HG03135 (cell line): ENCODE data around the gene CDH4.

Experiments used
- ATAC-seq: cut with Tn5 transposase; IDR thresholded peaks from one replicate; pipeline ENCODE4 v1.9.1; 2021; ENCODE audit warnings: mild to moderate bottlenecking, moderate library complexity; ENCODE audit not compliant: unreplicated experiment

CDH4 gene

GRCh38 chr20:61434341-61434781 is 182.3 kb downstream of the CDH4 start:
- no peak for ATAC-seq

- ATAC-seq = no peak
These were observed 183.2 kb downstream of the CDH4 start for GRCh38 chr20:61435184-61435822.

GRCh38 chr20:61435823-61436220 is 183.8 kb downstream of the CDH4 start:
- no peak for ATAC-seq

DNA sequence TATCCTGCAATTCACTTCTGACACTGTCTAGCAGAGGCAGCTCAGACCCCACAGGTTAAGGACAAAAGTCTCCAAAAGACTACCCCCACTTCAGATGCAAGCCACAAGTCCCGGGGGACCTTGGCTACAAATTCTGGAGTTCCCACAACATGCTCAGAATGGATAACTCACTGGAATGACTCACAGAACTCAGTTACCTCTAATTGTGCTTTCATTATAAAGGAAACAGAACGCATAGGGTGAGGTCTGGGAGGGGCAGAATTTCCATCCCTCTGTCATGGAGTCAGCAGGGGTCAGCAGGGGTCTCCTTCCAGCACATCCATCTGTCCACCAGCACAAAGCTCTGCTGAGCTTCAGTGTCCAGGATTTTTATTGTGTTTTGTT is 184.2 kb downstream of the CDH4 start:
- ATAC-seq = no peak

- no peak for ATAC-seq
These were observed 184.7 kb downstream of the CDH4 start for GRCh38 chr20:61436667-61437279.

DNA sequence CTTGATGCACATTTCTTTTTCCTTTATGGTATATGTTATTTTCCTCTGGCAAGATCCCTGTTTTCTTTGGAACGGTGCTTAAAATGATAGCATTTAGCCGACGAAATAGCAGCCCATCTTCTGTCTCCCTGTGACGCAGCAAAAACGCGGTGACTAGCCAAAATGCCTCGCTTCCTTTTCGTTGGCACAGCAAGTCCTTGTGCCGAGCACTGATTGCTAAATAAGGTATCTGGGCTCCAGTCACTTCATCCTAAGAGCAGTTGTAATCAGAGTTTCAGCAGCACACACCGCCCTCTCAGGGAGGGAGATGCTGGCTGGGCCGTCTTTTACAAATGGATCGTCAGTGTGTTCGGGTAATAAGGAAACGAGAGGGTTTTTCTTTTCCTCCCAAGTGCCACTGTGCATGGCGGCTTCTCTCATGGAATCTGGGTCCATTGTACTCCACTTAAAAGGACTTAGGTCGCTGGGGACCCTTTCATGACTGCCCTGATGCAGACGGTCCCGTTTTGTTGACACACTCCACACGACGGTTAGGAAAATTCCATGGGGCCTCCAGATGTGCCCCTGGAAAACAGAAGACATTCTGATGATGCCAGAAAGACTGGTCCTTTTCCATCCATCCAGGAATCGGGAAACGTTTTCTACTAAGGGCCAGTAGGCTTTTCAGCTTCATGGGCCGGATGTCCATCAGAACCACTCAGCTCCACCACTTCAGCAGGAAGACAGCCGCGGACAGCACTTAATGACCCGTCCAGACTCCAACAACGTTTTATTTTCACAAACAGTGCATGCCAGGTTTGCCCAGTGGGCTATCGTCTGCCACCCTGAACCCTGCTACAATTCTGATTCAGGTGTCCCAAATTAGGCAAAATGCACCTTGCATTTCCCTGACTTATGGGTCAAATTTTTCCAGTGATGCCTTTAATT is 185.5 kb downstream of the CDH4 start:
- ATAC-seq = no peak

- no peak for ATAC-seq
These were observed 186.2 kb downstream of the CDH4 start for GRCh38 chr20:61438285-61438684.

DNA sequence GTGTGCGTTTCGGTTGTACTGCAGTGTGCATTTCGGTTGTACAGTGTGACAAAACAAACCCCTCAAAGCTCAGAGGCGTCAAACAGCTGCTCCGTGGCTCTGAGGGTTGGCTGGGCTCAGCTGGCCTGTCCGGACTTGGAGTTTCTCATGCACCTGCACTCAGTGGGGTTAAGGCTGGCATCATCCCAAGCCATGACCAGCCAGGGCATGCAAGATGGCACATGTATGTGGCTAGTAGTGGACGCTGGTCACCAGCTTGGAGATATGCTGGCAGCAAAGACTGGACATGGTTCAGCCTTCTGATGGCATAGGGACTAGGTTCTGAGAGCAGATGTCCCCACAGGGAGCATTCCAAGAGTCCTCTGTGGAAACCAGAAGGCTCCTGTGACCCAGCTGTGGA is 187.2 kb downstream of the CDH4 start:
- no peak for ATAC-seq

DNA sequence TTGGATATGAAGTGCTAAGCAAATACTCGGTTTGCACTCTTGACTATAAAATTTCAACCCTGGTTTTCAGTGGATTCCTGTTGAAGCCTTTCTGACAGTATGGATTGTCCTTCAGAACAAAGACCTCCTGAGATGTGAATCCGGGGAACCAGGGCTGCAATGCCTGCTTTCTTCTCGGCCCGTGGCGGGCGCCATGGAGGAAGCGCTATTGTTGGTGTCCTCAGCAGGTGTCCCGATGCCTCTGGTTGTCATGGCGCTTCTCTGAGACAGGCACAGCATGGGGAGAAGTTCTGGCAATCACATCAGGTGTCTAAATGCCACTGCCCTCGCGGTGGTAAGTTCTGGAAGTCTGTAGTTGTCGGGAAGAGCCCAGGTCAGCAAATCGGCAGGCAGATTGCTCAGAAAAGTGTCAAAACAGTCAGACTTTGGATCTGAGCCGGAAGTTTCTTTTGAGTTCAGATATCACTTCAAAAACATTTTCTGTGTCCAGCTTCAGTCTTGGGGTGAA is 188.5 kb downstream of the CDH4 start:
- ATAC-seq = no peak

DNA sequence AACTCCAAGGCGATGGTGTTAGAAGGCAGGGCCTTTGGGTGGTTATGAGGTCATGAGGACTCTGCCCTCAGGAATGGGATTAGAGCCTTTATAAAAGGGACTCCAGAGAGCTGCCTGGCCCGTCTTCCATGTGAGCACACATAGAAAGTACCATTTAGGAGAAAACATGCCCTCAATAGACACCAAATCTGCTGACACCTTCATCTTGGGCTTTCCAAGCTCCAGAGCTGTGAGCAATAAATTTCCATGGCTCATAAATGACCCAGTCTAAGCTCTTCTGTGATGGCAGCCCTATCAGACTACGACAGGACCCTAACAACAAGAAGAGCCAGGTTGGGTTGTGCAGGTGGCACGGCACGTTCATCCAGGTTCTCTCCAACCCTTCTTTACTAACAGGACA is 189.5 kb downstream of the CDH4 start:
- ATAC-seq = no peak

GRCh38 chr20:61442075-61442670 is 190.1 kb downstream of the CDH4 start:
- no peak for ATAC-seq

- no peak for ATAC-seq
These were observed 190.7 kb downstream of the CDH4 start for GRCh38 chr20:61442718-61443117.

DNA sequence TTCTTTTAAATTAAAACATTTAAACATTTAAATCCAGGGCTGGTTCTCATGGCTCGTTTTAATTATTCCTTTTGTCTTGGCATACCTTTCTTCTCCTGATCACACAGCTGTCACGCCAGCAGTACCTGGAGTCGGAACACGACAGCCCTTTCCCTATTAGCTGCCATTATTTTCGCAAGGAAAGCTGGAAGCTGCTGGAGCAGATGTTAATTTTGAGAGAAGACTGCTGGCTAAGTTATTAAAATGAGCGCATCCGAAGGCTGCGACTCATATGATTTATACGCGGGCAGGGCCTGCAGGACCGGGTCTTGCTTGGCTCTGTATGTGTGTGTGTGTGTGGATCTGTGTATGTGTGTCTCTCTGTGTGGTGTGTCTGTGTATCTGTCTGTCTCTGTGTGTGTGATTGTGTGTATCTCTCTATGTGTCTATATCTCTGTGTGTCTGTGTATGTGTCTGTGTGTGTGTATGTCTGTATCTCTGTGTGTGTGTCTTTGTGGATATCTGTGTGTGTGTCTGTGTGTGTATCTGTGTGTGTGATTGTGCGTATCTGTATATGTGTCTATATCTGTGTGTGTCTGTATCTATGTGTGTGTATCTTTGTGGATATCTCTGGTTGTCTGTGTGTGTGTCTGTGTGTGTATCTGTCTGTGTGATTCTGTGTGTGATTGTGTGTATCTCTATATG is 191.5 kb downstream of the CDH4 start:
- ATAC-seq = no peak

DNA sequence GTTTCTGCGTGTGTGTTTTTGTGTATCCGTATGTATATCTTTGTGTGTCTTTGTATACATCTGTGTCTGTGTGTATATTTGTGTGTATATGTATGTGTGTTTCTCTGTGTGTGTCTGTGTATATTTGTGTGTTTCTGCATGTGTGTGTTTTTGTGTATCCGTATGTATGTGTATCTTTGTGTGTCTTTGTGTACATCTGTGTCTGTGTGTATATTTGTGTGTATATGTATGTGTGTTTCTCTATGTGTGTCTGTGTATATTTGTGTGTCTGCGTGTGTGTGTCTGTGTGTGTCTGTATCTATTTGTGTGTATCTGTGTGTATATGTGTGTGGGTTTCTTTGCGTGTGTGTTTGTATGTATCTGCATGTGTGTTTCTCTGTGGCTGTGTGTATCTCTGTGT is 192.6 kb downstream of the CDH4 start:
- no peak for ATAC-seq

GRCh38 chr20:61445138-61445537 is 193.1 kb downstream of the CDH4 start:
- no peak for ATAC-seq

GRCh38 chr20:61445741-61446140 is 193.7 kb downstream of the CDH4 start:
- no peak for ATAC-seq

DNA sequence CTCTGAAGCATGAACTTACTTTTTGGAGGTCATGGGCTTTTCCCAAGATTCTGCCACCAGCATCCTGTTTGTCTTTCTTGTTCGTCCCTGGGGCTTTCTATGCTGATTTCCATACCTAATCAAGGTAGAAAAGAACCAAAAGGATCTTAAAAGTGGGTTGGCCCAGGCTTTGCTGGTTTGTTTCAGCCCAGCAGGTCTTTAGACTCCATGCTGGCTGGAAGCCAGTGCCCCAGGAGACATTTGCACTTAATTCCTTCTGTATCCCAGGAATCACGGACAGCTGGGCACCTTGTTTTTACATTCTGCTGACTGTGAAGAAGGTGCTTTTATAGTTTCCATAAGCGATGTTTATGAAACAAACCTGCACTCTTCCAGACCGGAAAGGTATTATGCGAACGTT is 195.9 kb downstream of the CDH4 start:
- no peak for ATAC-seq

GRCh38 chr20:61448386-61448785 is 196.3 kb downstream of the CDH4 start:
- ATAC-seq = no peak

DNA sequence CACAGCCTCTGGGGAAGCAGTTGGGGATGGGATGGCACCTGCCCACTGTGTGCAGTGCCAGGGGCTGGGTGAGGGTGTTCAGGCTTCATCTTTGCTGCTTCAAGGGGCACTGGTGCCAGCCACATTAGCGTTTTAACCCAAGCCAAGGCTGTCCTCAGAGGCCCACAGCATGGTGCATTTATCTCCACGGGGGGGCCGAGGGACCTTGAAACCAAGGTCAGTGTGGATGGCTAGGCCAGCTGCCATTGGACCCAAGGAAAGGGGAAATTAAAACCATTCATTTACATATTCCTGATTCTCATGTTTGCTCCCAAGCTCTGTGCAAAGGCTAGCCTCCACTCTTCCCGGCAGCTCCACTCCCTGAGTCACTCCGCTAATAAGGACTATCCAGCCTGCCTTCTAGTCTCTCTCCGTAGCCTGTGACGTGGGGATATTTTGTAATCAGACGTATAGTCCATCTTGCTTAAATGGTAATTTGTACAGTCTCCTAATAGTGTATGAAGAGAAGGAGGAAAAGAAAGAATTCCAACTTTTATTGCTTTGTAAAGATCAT is 197.1 kb downstream of the CDH4 start:
- no peak for ATAC-seq

DNA sequence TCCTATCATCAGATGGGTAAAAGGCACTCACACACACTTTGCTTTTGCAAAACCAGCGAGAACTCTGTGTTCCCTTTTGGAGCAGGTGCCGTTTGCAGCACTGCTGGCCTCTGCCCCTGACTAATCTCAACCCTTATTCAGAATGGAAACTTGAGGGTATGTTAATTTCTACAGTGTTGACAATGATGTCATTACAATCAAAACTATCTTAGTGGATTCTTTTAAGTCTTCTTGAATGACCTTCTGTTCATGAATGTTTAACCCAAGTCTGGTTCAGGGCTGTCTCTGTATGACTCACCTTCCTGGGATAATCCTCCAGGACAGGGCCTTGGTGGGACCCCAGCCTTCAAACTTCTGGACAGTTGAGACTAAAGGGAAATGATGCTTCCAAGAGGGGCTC is 197.9 kb downstream of the CDH4 start:
- ATAC-seq = no peak
